ENCODE data around the gene SIK3. TPM values are rescaled to one million over a fixed set of nuclear protein-coding genes. Genes with fewer than 3 reads are reported as not detected.

SIK3 gene
- total RNA-seq, 1 donor from 2014 or later = 24.4 TPM

DNA sequence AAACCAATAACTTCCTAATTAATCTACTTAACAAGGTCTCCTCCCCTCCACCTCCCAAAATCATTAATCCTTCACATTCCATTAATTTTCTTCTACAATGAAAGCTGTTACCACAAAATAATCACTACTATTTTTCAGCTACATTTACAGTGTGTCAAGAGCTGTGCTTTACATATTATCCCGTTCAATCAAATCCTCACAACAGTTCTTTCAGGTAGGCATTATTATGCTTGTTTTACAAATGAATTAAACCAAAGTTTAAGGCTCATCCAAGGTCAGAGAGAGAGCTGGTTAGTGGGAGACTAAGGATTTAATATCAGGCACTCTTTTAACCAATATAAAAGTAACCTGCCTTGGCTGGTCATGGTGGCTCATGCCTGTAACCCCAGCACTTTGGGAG is 107.4 kb downstream of the SIK3 start:
- TF ChIP-seq, protein P1, sequence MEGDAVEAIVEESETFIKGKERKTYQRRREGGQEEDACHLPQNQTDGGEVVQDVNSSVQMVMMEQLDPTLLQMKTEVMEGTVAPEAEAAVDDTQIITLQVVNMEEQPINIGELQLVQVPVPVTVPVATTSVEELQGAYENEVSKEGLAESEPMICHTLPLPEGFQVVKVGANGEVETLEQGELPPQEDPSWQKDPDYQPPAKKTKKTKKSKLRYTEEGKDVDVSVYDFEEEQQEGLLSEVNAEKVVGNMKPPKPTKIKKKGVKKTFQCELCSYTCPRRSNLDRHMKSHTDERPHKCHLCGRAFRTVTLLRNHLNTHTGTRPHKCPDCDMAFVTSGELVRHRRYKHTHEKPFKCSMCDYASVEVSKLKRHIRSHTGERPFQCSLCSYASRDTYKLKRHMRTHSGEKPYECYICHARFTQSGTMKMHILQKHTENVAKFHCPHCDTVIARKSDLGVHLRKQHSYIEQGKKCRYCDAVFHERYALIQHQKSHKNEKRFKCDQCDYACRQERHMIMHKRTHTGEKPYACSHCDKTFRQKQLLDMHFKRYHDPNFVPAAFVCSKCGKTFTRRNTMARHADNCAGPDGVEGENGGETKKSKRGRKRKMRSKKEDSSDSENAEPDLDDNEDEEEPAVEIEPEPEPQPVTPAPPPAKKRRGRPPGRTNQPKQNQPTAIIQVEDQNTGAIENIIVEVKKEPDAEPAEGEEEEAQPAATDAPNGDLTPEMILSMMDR (IDR thresholded peaks at IDR 0.05) = no peak
- no peak for TF ChIP-seq EZH2 (IDR thresholded peaks at IDR 0.05)
- TF ChIP-seq EZH2phosphoT487 (IDR thresholded peaks at IDR 0.05) = no peak
- Histone ChIP-seq H3K4me2 (no peak overlapping the region), H3K27ac (peak overlapping the region; percentile 2), H2AFZ (replicated peaks) (no peak overlapping the region), H3K27me3 (no peaks in the 10 kb centered on the region), H3K79me2 (ENCODE audit: low read depth) (peaks cover 93% of the 10 kb centered on the region), H3F3A (ENCODE audit: low read depth) (peaks cover 26% of the 10 kb centered on the region), H3K9ac (no peak overlapping the region), H3K4me1 (peaks cover 47% of the 10 kb centered on the region), H3K36me3 (no peaks in the 10 kb centered on the region), H4K20me1 (ENCODE audit: low read depth) (peaks cover 36% of the 10 kb centered on the region), H3K4me3 (no peak overlapping the region), H3K9me3 (ENCODE audit: low read depth) (no peaks in the 10 kb centered on the region)
- Mint-ChIP-seq H3K9me3 (no peaks in the 10 kb centered on the region), H3K4me1 (peaks cover 53% of the 10 kb centered on the region), H3K4me3 (no peak overlapping the region), H3K27ac (no peak overlapping the region), H3K36me3 (no peaks in the 10 kb centered on the region), H3K27me3 (ENCODE audit: insufficient read depth, low read depth) (peaks cover 2% of the 10 kb centered on the region)
- DNase-seq (ENCODE audit: low spot score) = no peak

DNA sequence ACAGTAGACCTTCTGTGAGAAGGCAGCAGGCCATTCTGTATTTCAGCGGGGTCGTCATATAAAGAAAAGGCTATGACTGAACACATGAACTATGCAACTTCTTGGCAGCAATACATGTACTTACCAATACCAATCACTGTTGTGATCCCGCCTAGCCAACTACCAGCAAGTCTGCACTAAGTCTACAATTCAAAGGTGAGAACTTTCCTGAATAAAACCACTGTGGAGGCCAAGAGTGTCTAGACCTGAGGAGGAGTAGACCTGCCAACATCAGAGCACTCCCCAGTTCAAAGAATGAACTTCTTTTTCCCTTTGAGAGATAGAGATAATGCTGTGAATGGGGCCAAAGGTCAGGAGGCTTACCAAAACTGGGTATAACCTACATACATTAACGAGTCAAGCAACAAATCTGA is 108.2 kb downstream of the SIK3 start:
- H3K4me1 Mint-ChIP-seq = peaks cover 48% of the 10 kb centered on the region
- H3K27ac Mint-ChIP-seq = peak overlapping the region; percentile 31
- Histone ChIP-seq H3K4me2 (peak overlapping the region; percentile 46), H3K79me2 (ENCODE audit: low read depth) (peaks cover 94% of the 10 kb centered on the region), H3K27me3 (no peaks in the 10 kb centered on the region), H3K36me3 (no peaks in the 10 kb centered on the region), H3K27ac (peak overlapping the region; percentile 18), H4K20me1 (ENCODE audit: low read depth) (peaks cover 37% of the 10 kb centered on the region), H3K9ac (no peak overlapping the region), H3F3A (ENCODE audit: low read depth) (peaks cover 20% of the 10 kb centered on the region), H2AFZ (replicated peaks) (no peak overlapping the region), H3K4me1 (peaks cover 47% of the 10 kb centered on the region), H3K4me3 (no peak overlapping the region), H3K9me3 (ENCODE audit: low read depth) (no peaks in the 10 kb centered on the region)
- H3K9me3 Mint-ChIP-seq = no peaks in the 10 kb centered on the region
- no peaks in the 10 kb centered on the region for H3K36me3 Mint-ChIP-seq
- H3K4me3 Mint-ChIP-seq = no peak overlapping the region
- DNase-seq (ENCODE audit: low spot score) = no peak
- peaks cover 2% of the 10 kb centered on the region for H3K27me3 Mint-ChIP-seq (ENCODE audit: insufficient read depth, low read depth)
- TF ChIP-seq EZH2phosphoT487 (IDR thresholded peaks at IDR 0.05) (no peak), EZH2 (IDR thresholded peaks at IDR 0.05) (no peak)
- TF ChIP-seq, protein P1 (IDR thresholded peaks at IDR 0.05) = no peak

DNA sequence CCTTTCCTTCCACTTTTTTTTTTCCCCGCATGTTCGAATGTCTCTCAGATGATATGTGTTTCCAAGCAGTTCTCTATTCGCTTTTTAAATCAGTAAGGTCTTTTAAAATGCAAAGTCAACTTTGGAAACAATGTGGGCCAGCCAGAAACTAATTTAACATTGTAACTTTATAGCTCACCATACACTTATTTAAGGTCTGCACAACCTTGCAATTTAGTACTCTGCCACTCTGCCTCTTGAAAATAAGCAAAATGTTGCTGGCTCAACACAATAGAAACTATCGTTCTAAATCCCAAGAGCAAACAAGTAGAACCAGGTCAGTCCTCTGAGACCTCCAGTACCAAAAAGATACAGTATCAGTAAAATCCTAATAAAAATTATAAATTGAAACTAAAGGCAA is 109.0 kb downstream of the SIK3 start:
- no peaks in the 10 kb centered on the region for H3K27me3 ChIP-seq
- Mint-ChIP-seq H3K4me3 (no peak overlapping the region), H3K4me1 (peaks cover 45% of the 10 kb centered on the region), H3K36me3 (no peaks in the 10 kb centered on the region), H3K27ac (no peak overlapping the region), H3K27me3 (ENCODE audit: insufficient read depth, low read depth) (peaks cover 2% of the 10 kb centered on the region), H3K9me3 (no peaks in the 10 kb centered on the region)
- H3K4me2 ChIP-seq = peak overlapping the region; percentile 46
- no peak overlapping the region for H3K27ac ChIP-seq
- no peaks in the 10 kb centered on the region for H3K9me3 ChIP-seq (ENCODE audit: low read depth)
- no peak overlapping the region for H3K9ac ChIP-seq
- no peaks in the 10 kb centered on the region for H3K36me3 ChIP-seq
- H3K4me3 ChIP-seq = no peak overlapping the region
- H3K4me1 ChIP-seq = peaks cover 40% of the 10 kb centered on the region
- no peak overlapping the region for H2AFZ ChIP-seq (replicated peaks)
- DNase-seq (ENCODE audit: low spot score) = no peak
- H4K20me1 ChIP-seq (ENCODE audit: low read depth) = peaks cover 41% of the 10 kb centered on the region
- H3F3A ChIP-seq (ENCODE audit: low read depth) = peaks cover 13% of the 10 kb centered on the region
- TF ChIP-seq, protein P1 (IDR thresholded peaks at IDR 0.05) = no peak
- TF ChIP-seq EZH2 (IDR thresholded peaks at IDR 0.05) (no peak), EZH2phosphoT487 (IDR thresholded peaks at IDR 0.05) (no peak)
- peaks cover 96% of the 10 kb centered on the region for H3K79me2 ChIP-seq (ENCODE audit: low read depth)

Measured in neural progenitor cell (in vitro differentiated cells).